Keratinocyte (primary cell): ENCODE measurements around the gene KCNMA1. TPM values are rescaled to one million over a fixed set of nuclear protein-coding genes. Genes with fewer than 3 reads are reported as not detected.

ENCODE experiments used
- DNase-seq: peaks from one replicate; pipeline ENCODE4 v3.0.0-alpha.2; 2011; ENCODE audit warnings: low read depth, missing footprints, low spot score
- FAIRE-seq: peaks from 2 replicates; lab custom pipeline; 2011; peaks lifted over from hg19 to GRCh38; lab: Jason Lieb, UNC
- H2AFZ ChIP-seq: 2 replicates; pipeline ENCODE4 v1.6.0; 2012; ENCODE audit warnings: low read length, control low read depth, inconsistent platforms; ENCODE audit not compliant: control insufficient read depth
- H3K27ac ChIP-seq: 2 replicates; pipeline ENCODE4 v1.5.1; 2011; ENCODE audit warnings: low read length; ENCODE audit not compliant: control insufficient read depth, insufficient read depth
- H3K27me3 ChIP-seq: 3 replicates; pipeline ENCODE4 v1.6.0; 2011; ENCODE audit warnings: low read length; ENCODE audit not compliant: control insufficient read depth, insufficient read depth; ENCODE audit errors: extremely low read depth
- H3K36me3 ChIP-seq, 2 experiments: 2 replicates in 1 of 2; 3 replicates in 1 of 2; pipeline ENCODE4 v1.5.1; 2011; ENCODE audit warnings: low read length in 2 of 2, mild to moderate bottlenecking in 1 of 2; ENCODE audit not compliant: control insufficient read depth in 2 of 2, insufficient read depth in 2 of 2; ENCODE audit errors: extremely low read depth in 1 of 2
- H3K4me1 ChIP-seq: 3 replicates; pipeline ENCODE4 v1.5.1; 2011; ENCODE audit warnings: low read length; ENCODE audit not compliant: control insufficient read depth, insufficient read depth; ENCODE audit errors: extremely low read depth
- H3K4me2 ChIP-seq: 3 replicates; pipeline ENCODE4 v1.6.0; 2011; ENCODE audit warnings: low read depth, low read length; ENCODE audit not compliant: control insufficient read depth, insufficient read depth; ENCODE audit errors: extremely low read depth
- H3K4me3 ChIP-seq, 3 experiments: fragments of 200-600 bp in 1 of 3; sonication (generic) in 1 of 3; 2 replicates in 2 of 3; 3 replicates in 1 of 3; pipeline ENCODE4 v1.5.1; 2011 to 2016; ENCODE audit warnings: low read length in 3 of 3, mild to moderate bottlenecking in 3 of 3, control low read depth in 2 of 3, inconsistent platforms in 1 of 3, low read depth in 1 of 3, mixed read lengths in 1 of 3, mixed run types in 1 of 3, moderate library complexity in 1 of 3; ENCODE audit not compliant: control insufficient read depth in 2 of 3, insufficient read depth in 2 of 3; ENCODE audit errors: extremely low read depth in 1 of 3
- H3K79me2 ChIP-seq: 2 replicates; pipeline ENCODE4 v1.6.0; 2012; ENCODE audit warnings: low read length; ENCODE audit not compliant: control insufficient read depth, insufficient read depth
- H3K9ac ChIP-seq: 3 replicates; pipeline ENCODE4 v1.6.0; 2011; ENCODE audit warnings: low read length; ENCODE audit not compliant: control insufficient read depth, insufficient read depth; ENCODE audit errors: extremely low read depth
- H3K9me1 ChIP-seq: 3 replicates; pipeline ENCODE4 v1.6.0; 2011; ENCODE audit warnings: low read length; ENCODE audit not compliant: control insufficient read depth, insufficient read depth; ENCODE audit errors: extremely low read depth
- H3K9me3 ChIP-seq: 2 replicates; pipeline ENCODE4 v1.5.1; 2012; ENCODE audit warnings: low read depth, low read length; ENCODE audit not compliant: control insufficient read depth
- H4K20me1 ChIP-seq: 3 replicates; pipeline ENCODE4 v1.6.0; 2011; ENCODE audit warnings: low read length; ENCODE audit not compliant: control insufficient read depth, insufficient read depth; ENCODE audit errors: extremely low read depth
- EZH2 ChIP-seq: IDR thresholded peaks from one replicate; pipeline ENCODE4 v1.6.1; 2012; ENCODE audit warnings: inconsistent platforms, mild to moderate bottlenecking, low read length, moderate library complexity
- dilution Hi-C: fragments of 300-500 bp; cut with MboI; formaldehyde crosslinking; loops from one replicate; pipeline ENCODE4 v1.7.0; 2020; ENCODE audit warnings: low sequenced_read_pairs; ENCODE audit not compliant: extremely low pct_ligation_motif_present
- polyA plus RNA-seq, 5 experiments: library from polyadenylated mRNA; depleted of rRNA in 3 of 5; stranded (reverse) in 3 of 5; stranded (forward) in 1 of 5; unstranded in 1 of 5; fragments of >200 nt; gene quantifications; 1 replicate in 1 of 5; 2 replicates in 3 of 5; 3 replicates in 1 of 5; pipeline versions ENCODE4 v1.2.1 to v1.2.3, GENCODE V29; 2011 to 2012; ENCODE audit warnings: missing spikeins in 2 of 5, low read depth in 1 of 5, low replicate concordance in 1 of 5
- TF ChIP-seq, protein P1 (sequence below), 3 experiments: IDR thresholded peaks in 1 of 3; conservative IDR thresholded peaks in 1 of 3; optimal IDR thresholded peaks in 1 of 3; 2 replicates in 2 of 3; 3 replicates in 1 of 3; pipeline versions ENCODE3 to v1.5.1; 2011; ENCODE audit warnings: low read length in 3 of 3, mild to moderate bottlenecking in 3 of 3, moderate library complexity in 2 of 3, control low read depth in 1 of 3, inconsistent platforms in 1 of 3; ENCODE audit not compliant: insufficient read depth in 2 of 3; ENCODE audit errors: extremely low read depth in 1 of 3

Gene KCNMA1
- polyA plus RNA-seq, 1 donor (not counting 4 experiments of a cell fraction or from before 2014, with no cell fraction given) = 6.3 TPM

DNA sequence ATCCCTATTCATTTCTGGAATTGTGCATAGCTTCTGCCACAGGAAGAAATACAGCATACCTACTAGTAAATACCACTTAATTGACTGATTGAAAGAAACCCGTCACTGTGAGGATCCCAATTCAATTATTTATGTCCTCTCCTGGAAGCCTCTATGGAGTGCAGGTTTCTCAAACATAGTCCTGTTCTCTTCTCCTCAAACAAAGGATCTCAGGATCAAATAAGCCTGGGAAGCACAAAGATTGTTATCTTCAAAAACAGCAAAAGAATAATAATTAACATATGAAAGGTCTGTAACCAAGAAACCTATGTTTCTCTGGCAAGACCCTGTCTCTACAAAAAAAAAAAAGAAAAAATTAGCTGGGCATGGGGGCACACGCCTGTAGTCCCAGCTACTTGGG lies 127.3 kb downstream of the KCNMA1 start:
- Histone ChIP-seq H3K9me3 (no peaks in the 10 kb centered on the region), H3K27me3 (no peaks in the 10 kb centered on the region), H3K4me3 (no peak overlapping the region), H3K36me3 (no peaks in the 10 kb centered on the region), H3K9me1 (no peaks in the 10 kb centered on the region), H4K20me1 (no peaks in the 10 kb centered on the region), H3K4me2 (no peak overlapping the region), H2AFZ (no peak overlapping the region), H3K79me2 (no peaks in the 10 kb centered on the region), H3K27ac (no peak overlapping the region), H3K4me1 (peaks cover 51% of the 10 kb centered on the region), H3K9ac (no peak overlapping the region)
- dilution Hi-C loops = no loop called here
- no peak for DNase-seq
- FAIRE-seq = no peak
- TF ChIP-seq, protein P1, sequence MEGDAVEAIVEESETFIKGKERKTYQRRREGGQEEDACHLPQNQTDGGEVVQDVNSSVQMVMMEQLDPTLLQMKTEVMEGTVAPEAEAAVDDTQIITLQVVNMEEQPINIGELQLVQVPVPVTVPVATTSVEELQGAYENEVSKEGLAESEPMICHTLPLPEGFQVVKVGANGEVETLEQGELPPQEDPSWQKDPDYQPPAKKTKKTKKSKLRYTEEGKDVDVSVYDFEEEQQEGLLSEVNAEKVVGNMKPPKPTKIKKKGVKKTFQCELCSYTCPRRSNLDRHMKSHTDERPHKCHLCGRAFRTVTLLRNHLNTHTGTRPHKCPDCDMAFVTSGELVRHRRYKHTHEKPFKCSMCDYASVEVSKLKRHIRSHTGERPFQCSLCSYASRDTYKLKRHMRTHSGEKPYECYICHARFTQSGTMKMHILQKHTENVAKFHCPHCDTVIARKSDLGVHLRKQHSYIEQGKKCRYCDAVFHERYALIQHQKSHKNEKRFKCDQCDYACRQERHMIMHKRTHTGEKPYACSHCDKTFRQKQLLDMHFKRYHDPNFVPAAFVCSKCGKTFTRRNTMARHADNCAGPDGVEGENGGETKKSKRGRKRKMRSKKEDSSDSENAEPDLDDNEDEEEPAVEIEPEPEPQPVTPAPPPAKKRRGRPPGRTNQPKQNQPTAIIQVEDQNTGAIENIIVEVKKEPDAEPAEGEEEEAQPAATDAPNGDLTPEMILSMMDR (optimal IDR thresholded peaks at IDR 0.05 in 1 of 3, IDR thresholded peaks at IDR 0.05 in 1 of 3, conservative IDR thresholded peaks at IDR 0.05 in 1 of 3; ENCODE audit: extremely low read depth in 1 of 3, insufficient read depth in 2 of 3, low read length in 3 of 3) = no peak
- no peak for TF ChIP-seq EZH2

DNA sequence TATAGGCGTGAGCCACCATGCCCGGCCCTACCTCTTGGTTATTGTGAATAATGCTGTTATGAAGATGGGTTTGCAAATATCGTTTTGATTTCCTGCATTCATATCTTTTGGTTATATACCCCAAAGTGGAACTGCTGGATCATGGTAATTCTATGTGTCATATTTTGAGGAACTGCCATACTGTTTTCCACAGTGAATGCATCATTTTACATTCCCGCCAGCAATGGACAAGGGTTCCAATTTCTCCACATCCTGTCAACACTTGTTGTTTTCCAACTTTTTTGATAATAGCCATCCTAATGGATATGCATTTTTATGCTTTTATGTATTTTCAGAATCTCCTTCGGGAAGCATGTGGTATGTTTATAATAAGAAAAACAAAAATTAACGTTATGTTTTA lies 128.2 kb downstream of the KCNMA1 start:
- TF ChIP-seq, protein P1 (optimal IDR thresholded peaks at IDR 0.05 in 1 of 3, IDR thresholded peaks at IDR 0.05 in 1 of 3, conservative IDR thresholded peaks at IDR 0.05 in 1 of 3; ENCODE audit: extremely low read depth in 1 of 3, insufficient read depth in 2 of 3, low read length in 3 of 3) = no peak
- Histone ChIP-seq H4K20me1 (no peaks in the 10 kb centered on the region), H3K4me3 (no peak overlapping the region), H3K4me2 (no peak overlapping the region), H3K79me2 (no peaks in the 10 kb centered on the region), H3K27ac (no peak overlapping the region), H3K9ac (no peak overlapping the region), H2AFZ (no peak overlapping the region), H3K4me1 (peaks cover 55% of the 10 kb centered on the region), H3K9me1 (no peaks in the 10 kb centered on the region), H3K27me3 (no peaks in the 10 kb centered on the region), H3K9me3 (no peaks in the 10 kb centered on the region), H3K36me3 (no peaks in the 10 kb centered on the region)
- no peak for DNase-seq
- no peak for FAIRE-seq
- dilution Hi-C loops = no loop called here
